ENCODE results near the gene MRPS9.

DNA sequence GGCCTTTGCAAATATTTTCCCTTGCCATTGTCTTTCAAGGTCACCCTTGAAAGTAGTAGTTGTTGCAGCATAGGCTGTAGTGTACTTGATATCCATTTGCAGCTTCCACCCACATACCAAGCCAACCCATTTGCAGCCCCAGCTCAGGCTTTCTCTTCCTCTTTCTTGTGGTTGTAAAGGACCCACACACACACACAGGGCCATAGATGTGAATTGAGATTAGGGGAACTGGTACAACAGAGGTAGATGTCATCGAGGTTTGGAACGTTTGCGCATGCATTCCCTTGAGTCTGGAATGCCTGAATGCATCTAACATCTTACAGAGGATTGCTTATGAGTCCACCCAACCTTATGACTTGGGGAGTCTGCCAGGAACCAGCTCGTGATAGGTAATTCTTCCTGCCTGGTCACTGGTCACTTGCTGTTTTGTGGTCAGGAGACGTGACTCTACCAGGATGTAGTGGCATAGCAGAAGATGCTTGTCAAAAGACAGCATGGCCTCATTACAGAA, 91.9 kb downstream of the MRPS9 start:
- TF ChIP-seq POLR2A (IDR thresholded peaks at IDR 0.05; ENCODE audit: low read depth, low read length) (no peak), POLR2AphosphoS5 (IDR thresholded peaks at IDR 0.05; ENCODE audit: low read depth, low read length) (no peak)

Data from GM12891 (cell line).